Right hindlimb (tissue), 1 donor: ENCODE measurements around the gene SORL1.
A peak's percentile ranks its signal among the peaks of the same experiment; 100 is the strongest.

Experiments
- DNase-seq: peaks from one replicate; pipeline ENCODE4 v3.0.0-alpha.2; 2018

Gene SORL1

DNA sequence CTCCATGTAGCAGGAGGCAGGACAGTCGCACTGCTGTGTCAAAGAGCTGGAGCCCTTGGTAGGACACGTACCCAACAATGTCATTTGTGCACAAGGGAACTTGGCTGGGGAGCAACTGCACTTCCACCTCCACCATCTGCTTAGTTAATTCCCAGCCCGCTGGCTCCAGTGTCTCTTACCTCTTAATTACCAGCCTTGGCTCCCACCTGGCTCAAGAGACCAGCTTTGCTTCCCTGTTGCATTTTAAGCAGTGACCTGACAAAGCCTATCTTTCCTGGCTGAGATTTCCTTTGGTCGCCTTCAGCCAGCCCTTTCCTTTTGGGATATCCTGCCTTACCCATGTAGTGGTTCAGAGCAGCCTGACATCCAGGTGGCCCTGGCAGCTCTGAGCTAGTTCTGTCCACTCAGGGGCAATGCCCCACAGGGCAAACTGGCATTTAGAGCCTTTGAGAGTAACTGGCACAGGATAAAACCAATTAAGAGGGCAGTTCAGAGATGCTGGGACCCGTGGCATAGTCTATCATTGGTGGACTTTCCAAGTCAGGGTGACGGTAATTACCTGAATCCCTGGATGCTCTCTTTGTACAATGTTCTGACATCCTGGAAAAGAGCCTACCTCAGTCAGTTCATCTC lies 213.2 kb downstream of the SORL1 start:
- no peak for DNase-seq

DNA sequence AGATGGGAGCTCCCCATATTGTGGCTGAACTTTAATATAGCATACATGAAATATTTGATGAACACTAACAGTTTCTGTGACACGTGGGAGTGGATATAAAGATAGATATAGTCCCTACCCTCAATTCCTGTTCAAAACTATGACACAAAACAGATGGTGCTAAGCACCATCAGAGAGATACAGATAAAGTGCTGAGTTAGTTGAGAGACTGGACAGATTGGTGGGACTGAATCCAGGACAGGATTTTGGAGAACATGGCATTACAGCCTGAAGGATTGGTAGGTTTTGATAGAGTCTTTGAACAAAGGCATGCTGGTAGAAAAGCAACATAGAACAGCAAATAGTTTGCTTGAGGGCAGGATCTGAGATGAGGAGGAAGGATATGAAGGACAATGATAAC lies 215.7 kb downstream of the SORL1 start:
- DNase-seq = no peak

DNA sequence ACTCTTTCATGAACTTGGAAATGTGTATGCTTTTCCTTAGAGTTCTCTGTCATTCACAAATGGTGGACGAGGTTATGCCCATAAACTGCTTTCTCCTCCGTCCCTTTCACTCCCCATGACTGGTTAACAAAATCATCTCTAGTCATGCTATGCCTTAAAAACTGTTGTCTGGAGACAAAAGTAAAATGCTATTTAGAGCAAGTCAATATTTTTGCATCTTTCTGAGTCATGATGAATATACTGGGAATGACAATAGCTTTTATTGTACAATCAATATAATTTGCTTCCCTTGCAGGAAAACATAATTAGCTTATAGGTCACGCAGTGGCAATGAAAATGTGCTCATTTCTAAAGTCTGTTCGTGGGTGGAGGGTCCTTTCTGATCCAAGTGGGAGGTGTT lies 217.3 kb downstream of the SORL1 start:
- no peak for DNase-seq

DNA sequence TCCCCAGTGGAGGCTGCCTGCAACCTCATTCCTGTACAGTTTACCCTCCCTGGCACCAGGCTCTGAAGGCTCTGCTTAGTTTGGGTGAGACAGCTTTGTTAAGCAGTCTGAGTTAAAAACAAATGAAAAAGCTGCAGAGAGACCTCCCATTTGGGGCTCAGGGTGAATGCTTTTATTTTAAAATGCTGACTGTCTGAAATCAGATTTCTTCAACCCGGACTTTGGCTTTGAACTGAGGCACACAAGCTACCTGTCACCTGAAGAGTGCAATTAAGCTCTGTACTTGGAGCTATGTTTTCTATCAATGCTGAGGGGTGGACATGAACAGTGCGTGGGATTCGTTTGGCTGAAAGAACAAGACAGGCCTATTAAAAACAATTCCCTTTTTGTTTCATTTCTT lies 218.2 kb downstream of the SORL1 start:
- no peak for DNase-seq

DNA sequence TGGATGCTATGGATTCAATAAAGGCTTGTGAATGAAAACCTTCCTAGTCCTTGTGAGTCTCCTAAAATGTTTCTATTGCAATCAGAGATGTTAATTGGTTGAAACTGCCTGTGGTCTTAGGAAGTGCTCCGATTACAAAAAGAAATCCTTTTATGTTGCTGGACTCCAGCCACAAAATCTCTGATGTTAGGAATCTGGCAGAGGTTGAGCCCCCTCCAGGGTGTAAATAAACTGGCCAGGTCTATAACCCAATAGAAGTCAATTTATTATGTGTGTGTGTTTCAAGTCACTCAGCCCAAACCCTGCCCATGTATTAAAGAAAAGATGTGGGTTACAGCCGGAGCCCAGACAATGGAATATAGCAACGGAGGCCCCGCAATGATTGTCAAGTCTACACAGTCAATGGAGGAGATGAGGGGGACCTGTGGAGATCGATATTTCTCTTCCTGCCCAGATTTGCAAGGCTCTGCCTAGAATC lies 218.7 kb downstream of the SORL1 start:
- DNase-seq = no peak

DNA sequence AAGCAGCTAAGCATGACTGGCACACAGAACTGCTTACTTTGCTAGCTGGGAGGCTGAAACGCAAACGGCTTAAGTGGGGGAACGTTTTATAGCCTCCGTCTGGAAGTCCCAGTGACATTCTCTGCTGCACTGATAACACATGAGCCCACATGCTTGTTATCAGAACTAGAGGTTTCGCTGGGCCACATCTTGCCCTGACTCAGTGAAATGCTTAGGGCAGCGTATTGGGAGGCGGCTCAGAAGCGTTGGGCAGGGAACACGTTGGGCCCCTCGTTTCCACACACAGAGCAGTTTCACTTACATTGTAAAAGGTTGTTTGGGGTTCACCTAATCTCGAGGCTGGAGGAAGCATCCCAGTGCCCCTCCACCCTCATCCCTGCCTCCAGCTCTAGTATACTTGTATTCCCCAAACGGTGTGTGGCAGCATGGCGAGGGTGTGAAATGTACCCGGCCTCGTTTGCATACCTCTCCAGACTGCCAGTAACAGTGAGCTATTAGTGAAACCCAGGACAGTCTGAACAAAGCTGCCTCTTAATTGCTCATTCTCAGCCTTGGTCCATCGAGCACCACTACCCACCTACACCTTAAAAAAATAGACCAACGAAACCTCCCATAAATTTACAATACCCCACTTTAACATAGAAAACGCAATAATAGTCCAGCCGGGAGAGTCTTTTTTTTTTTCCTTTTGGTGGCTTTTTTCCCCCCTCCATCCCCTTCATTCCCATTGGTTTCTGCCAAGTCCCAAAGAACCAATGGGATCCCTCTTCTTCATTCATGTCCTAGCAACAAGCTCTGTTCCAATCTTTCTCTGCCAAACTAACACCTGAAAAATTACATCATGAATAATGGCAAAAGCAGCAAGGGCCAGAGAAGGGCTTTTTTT lies 219.4 kb downstream of the SORL1 start:
- peak; percentile 67 for DNase-seq

DNA sequence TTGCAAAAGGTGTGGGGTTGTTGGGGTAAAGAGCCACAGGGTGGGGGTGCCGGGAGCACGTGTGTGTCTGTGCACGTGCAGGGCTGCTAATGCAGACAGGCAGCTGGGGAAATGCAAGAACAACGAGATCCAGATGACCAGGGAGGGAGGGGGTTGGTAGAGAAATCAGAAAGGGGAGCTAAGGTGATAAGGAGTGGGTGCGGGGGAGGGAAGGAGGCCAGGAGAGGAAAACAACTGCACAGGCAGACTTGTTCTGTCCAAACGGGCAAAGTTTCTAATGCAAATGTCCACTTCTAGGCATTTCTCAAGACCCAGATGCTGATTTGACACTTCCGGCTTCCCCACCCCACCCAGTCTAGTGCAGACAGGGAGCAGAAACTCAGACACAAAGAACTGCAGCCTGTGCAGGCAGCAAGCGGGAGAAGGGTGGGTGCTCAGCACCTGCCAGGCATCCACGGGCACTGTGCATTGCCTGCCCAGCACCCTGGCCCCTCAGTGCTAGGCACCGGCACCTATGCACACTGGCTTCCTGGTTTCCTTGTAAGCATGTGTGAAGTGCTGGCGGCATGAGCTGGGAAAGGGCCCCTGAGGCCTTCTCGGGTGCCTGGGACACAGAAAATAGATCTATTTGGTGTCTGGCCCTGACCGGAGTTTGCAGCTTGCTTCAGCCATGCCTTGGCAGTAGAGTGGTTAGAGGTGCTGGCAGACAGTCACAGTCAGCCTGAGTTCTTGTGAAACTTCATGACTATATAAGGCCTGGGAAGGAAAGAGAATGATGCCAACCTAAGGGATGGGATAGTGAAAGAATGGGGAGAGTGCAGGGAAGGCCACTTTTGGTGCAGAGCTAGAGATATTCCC lies 220.7 kb downstream of the SORL1 start:
- DNase-seq = no peak

DNA sequence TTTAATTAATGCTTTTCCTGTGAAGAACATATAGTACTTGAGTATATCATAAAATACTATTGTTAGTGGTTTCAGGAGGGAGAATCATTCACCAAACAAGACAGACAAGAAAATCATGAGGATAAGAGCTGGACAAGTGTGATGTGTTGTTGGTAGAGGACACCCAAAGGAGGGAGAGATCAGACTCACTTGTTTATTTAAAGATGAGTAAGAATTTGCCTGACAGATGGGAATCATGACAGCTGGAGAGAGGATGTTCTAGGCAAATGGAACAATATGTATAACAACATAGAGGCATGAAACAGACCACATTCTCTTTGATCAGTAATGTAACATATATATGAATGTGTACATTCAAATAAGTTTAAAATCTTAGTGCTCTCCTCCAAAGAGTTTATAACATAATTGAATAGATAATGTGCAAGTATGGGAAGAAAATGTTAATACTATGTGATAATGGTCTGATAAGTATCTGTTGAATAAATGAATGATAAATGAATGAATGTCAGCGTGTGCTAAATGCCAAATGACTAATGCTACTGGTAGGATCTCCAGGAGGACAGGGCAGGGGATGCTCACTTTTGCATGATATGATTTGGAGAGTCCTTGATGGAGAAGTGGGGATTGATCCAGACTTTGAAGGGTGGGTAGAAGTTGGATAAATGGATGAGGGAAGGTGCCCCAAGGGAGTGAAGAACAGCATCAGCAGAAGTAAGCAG lies 229.6 kb downstream of the SORL1 start:
- DNase-seq = no peak
